Spleen (tissue), 7 donors: ENCODE results near the gene U2AF1L4.

Experiments
- POLR2A ChIP-seq, 3 donors: fragments of 450-650 bp; IDR thresholded peaks; one replicate each; pipeline ENCODE4 v1.5.1; 2017; ENCODE audit warnings: antibody characterized with exemption in 3 of 3, mild to moderate bottlenecking in 1 of 3
- POLR2AphosphoS5 ChIP-seq, 3 donors: sonication (generic); formaldehyde crosslinking; IDR thresholded peaks; one replicate each; pipeline ENCODE4 v1.5.1; 2017; ENCODE audit warnings: antibody characterized with exemption in 3 of 3
- TF ChIP-seq, protein P1 (sequence below), 11 experiments: fragments of 200-600 bp in 7 of 11; fragments of 450-650 bp in 4 of 11; sonication (generic) in 4 of 11; IDR thresholded peaks in 8 of 11; conservative IDR thresholded peaks in 3 of 11; 1 replicate in 7 of 11; 2 replicates in 4 of 11; pipeline versions ENCODE4 v1.4.0 to v1.8.0; 2016 to 2021; ENCODE audit warnings: antibody characterized with exemption in 11 of 11, inconsistent platforms in 4 of 11, mild to moderate bottlenecking in 1 of 11
- donor health status: DM: no; HTN: no; CAD: no; lungs with moderate emphysema.
- donor health status: DM: no; HTN: no; CAD: no.
- donor health status: DM: no; HTN: no; CAD: no.

DNA sequence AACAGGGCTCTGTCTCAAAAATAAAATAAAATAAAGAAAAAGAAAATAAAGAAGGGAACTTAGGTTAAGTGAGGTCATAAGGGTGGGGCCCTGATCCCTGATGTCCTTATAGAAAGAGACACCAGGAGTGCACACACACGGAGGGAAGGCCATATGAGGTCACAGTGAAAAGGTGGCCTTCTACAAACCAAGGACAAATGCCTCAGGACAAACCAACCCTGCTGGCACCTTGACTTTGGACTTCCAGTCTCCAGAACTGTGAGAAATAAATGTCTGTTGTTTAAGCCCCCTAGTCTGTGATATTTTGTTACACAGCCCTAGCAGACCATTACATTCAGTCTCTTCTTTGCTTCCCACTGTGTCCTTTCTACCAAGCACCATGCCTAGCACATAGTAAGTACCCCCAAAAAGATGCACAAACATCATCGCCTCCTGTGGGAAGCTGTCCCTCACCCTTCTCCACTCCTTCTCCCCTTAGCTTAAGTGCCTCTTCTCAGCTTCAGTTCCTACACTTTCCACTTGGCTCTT, 49.3 kb downstream of the U2AF1L4 start:
- TF ChIP-seq, protein P1, sequence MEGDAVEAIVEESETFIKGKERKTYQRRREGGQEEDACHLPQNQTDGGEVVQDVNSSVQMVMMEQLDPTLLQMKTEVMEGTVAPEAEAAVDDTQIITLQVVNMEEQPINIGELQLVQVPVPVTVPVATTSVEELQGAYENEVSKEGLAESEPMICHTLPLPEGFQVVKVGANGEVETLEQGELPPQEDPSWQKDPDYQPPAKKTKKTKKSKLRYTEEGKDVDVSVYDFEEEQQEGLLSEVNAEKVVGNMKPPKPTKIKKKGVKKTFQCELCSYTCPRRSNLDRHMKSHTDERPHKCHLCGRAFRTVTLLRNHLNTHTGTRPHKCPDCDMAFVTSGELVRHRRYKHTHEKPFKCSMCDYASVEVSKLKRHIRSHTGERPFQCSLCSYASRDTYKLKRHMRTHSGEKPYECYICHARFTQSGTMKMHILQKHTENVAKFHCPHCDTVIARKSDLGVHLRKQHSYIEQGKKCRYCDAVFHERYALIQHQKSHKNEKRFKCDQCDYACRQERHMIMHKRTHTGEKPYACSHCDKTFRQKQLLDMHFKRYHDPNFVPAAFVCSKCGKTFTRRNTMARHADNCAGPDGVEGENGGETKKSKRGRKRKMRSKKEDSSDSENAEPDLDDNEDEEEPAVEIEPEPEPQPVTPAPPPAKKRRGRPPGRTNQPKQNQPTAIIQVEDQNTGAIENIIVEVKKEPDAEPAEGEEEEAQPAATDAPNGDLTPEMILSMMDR (IDR thresholded peaks at IDR 0.05 in 8 of 11, conservative IDR thresholded peaks at IDR 0.05 in 3 of 11): no peak
- no peak for TF ChIP-seq POLR2A (IDR thresholded peaks at IDR 0.05)
- TF ChIP-seq POLR2AphosphoS5 (IDR thresholded peaks at IDR 0.05): no peak
